Endothelial cell of umbilical vein (primary cell): ENCODE measurements around the gene DMRT1. TPM values are rescaled to one million over a fixed set of nuclear protein-coding genes. Genes with fewer than 3 reads are reported as not detected.

Source experiments
- BruUV-seq: library from RNA; stranded (reverse); fragments of 400-500 nt; replicated peaks from 2 replicates; lab custom pipeline; 2021; lab: Mats Ljungman, UMichigan
- CTCF ChIA-PET: fragments of 300-600, 350-600 bp; sonication (Branson Sonifier 250); formaldehyde crosslinking; loops from one replicate; lab custom pipeline; 2021; ENCODE audit warnings: antibody characterized with exemption, inconsistent platforms; lab: Charles Lee
- POLR2A ChIA-PET: fragments of 300-600, 350-600 bp; sonication (Branson Sonifier 250); formaldehyde crosslinking; loops from one replicate; lab custom pipeline; 2021; ENCODE audit warnings: antibody characterized with exemption, inconsistent platforms; lab: Charles Lee
- DNase-seq: peaks from one replicate; pipeline ENCODE4 v3.0.0-alpha.2; 2011; ENCODE audit warnings: low read depth, low spot score
- FAIRE-seq: peaks from 2 replicates; lab custom pipeline; 2011; peaks lifted over from hg19 to GRCh38; lab: Jason Lieb, UNC
- H2AFZ ChIP-seq: 2 replicates; pipeline ENCODE4 v1.6.0; 2012; ENCODE audit warnings: low read depth, low read length, control low read depth, inconsistent platforms
- H3K27ac ChIP-seq: 2 replicates; pipeline ENCODE4 v1.5.1; 2011; ENCODE audit warnings: low read depth, mild to moderate bottlenecking, control low read depth, low read length, moderate library complexity; ENCODE audit not compliant: insufficient read depth
- H3K27me3 ChIP-seq, 2 experiments: 2 replicates each; pipeline versions ENCODE4 v1.6.0 to v1.6.1; 2011; ENCODE audit warnings: low read length in 2 of 2, mixed read lengths in 1 of 2; ENCODE audit not compliant: control insufficient read depth in 2 of 2, insufficient read depth in 2 of 2
- H3K36me3 ChIP-seq, 2 experiments: 2 replicates in 1 of 2; 3 replicates in 1 of 2; pipeline ENCODE4 v1.5.1; 2011; ENCODE audit warnings: low read length in 2 of 2, mild to moderate bottlenecking in 1 of 2, moderate library complexity in 1 of 2; ENCODE audit not compliant: control insufficient read depth in 2 of 2, insufficient read depth in 2 of 2; ENCODE audit errors: extremely low read depth in 1 of 2
- H3K4me1 ChIP-seq: 3 replicates; pipeline ENCODE4 v1.5.1; 2011; ENCODE audit warnings: mild to moderate bottlenecking, low read length; ENCODE audit not compliant: control insufficient read depth, insufficient read depth; ENCODE audit errors: extremely low read depth
- H3K4me2 ChIP-seq: 2 replicates; pipeline ENCODE4 v1.6.1; 2011; ENCODE audit warnings: low read length, control low read depth, mixed read lengths; ENCODE audit not compliant: insufficient read depth
- H3K4me3 ChIP-seq, 3 experiments: fragments of 200-600 bp in 1 of 3; sonication (generic), shearing (Covaris generic) in 1 of 3; replicated peaks in 1 of 3; 2 replicates each; pipeline ENCODE4 v1.5.1; 2011 to 2016; ENCODE audit warnings: control low read depth in 3 of 3, low read length in 3 of 3, mild to moderate bottlenecking in 2 of 3, inconsistent platforms in 1 of 3, low read depth in 1 of 3, moderate library complexity in 1 of 3; ENCODE audit not compliant: insufficient read depth in 1 of 3
- H3K79me2 ChIP-seq: 2 replicates; pipeline ENCODE4 v1.6.0; 2012; ENCODE audit warnings: low read length, inconsistent platforms; ENCODE audit not compliant: control insufficient read depth, insufficient read depth
- H3K9ac ChIP-seq: replicated peaks from 2 replicates; pipeline ENCODE3; 2011; ENCODE audit warnings: low read length, control low read depth; ENCODE audit not compliant: insufficient read depth; ENCODE audit errors: extremely low read depth
- H3K9me1 ChIP-seq: replicated peaks from 3 replicates; pipeline ENCODE4 v1.6.0; 2011; ENCODE audit warnings: mild to moderate bottlenecking, low read length; ENCODE audit not compliant: control insufficient read depth, insufficient read depth; ENCODE audit errors: extremely low read depth
- H3K9me3 ChIP-seq: replicated peaks from 2 replicates; pipeline ENCODE4 v1.5.1; 2012; ENCODE audit warnings: low read length, inconsistent platforms; ENCODE audit not compliant: control insufficient read depth, insufficient read depth
- H4K20me1 ChIP-seq: replicated peaks from 2 replicates; pipeline ENCODE3; 2011; ENCODE audit warnings: mild to moderate bottlenecking, low read length; ENCODE audit not compliant: control insufficient read depth, insufficient read depth; ENCODE audit errors: extremely low read depth
- EZH2 ChIP-seq: IDR thresholded peaks from 2 replicates; pipeline ENCODE4 v1.6.1; 2012; ENCODE audit warnings: borderline replicate concordance, low read depth, mild to moderate bottlenecking, moderate library complexity, low read length, inconsistent platforms; ENCODE audit not compliant: severe bottlenecking
- GATA2 ChIP-seq: IDR thresholded peaks from 2 replicates; pipeline ENCODE4 v1.7.0; 2011; ENCODE audit warnings: low read depth, mild to moderate bottlenecking, moderate library complexity, mixed read lengths, low read length; ENCODE audit not compliant: insufficient read length, insufficient read depth
- JUN ChIP-seq: IDR thresholded peaks from 2 replicates; pipeline ENCODE4 v1.6.1; 2011; ENCODE audit warnings: borderline replicate concordance, low read depth; ENCODE audit not compliant: insufficient read length, insufficient read depth
- MYC ChIP-seq: IDR thresholded peaks from one replicate; pipeline ENCODE4 v1.6.1; 2011; ENCODE audit warnings: mild to moderate bottlenecking, low read depth, low read length
- POLR2A ChIP-seq: IDR thresholded peaks from 2 replicates; pipeline ENCODE4 v1.6.1; 2012; ENCODE audit warnings: low read depth, mild to moderate bottlenecking, control low read depth, low read length
- dilution Hi-C: fragments of 300-500 bp; cut with MboI; formaldehyde crosslinking; loops from one replicate; pipeline ENCODE4 v1.15.0; 2019; ENCODE audit warnings: low sequenced_read_pairs; ENCODE audit not compliant: extremely low pct_ligation_motif_present
- intact Hi-C: fragments of 100-400 bp; cut with micrococcal nuclease; formaldehyde crosslinking; loops from one replicate; pipeline ENCODE4 v1.10.0; 2022
- polyA plus RNA-seq, 4 experiments: library from polyadenylated mRNA; depleted of rRNA in 3 of 4; stranded (reverse) in 3 of 4; unstranded in 1 of 4; fragments of >200 nt; gene quantifications; 2 replicates each; pipeline versions ENCODE4 v1.2.1 to v1.2.3, GENCODE V29; 2011 to 2012; ENCODE audit warnings: missing spikeins in 1 of 4
- total RNA-seq: library from RNA; stranded (reverse); gene quantifications from 2 replicates; pipeline ENCODE4 v1.2.3, GENCODE V29; 2021
- TF ChIP-seq, protein P1 (sequence below), 2 donors: IDR thresholded peaks; 1 replicate in 1 of 2; 2 replicates in 1 of 2; pipeline ENCODE4 v1.5.1; 2011; ENCODE audit warnings: low read length in 2 of 2, mild to moderate bottlenecking in 2 of 2, moderate library complexity in 2 of 2, control low read depth in 1 of 2, inconsistent platforms in 1 of 2, low read depth in 1 of 2; ENCODE audit not compliant: insufficient read depth in 1 of 2; ENCODE audit errors: extremely low read depth in 1 of 2

Gene DMRT1
- total and polyA plus RNA-seq, 2 donors (not counting 3 experiments of a cell fraction or from before 2014, with no cell fraction given), result 0.08 to 0.20 TPM

DNA sequence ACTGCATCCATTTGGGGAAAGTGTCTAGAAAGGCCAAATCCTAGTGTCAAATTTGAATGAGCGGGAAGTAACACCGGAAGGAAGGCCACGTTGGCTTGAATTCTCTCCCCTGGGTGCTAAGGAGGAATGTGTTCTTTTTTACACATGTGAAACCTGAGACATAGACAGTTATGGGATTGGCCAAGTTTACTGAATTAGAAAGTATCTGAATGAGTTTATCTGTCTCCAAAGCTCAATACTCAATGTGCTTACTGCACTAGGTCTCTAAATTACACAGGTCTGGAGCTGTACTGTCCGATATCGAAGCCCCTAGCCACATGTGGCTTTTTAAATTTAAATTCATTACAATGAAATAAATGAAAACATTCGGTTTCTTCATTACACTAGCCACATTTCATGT, 6.0 kb downstream of the DMRT1 start:
- H2AFZ ChIP-seq, result no peak overlapping the region
- TF ChIP-seq POLR2A (no peak), EZH2 (no peak), GATA2 (no peak), JUN (no peak), MYC (no peak)
- TF ChIP-seq, protein P1, sequence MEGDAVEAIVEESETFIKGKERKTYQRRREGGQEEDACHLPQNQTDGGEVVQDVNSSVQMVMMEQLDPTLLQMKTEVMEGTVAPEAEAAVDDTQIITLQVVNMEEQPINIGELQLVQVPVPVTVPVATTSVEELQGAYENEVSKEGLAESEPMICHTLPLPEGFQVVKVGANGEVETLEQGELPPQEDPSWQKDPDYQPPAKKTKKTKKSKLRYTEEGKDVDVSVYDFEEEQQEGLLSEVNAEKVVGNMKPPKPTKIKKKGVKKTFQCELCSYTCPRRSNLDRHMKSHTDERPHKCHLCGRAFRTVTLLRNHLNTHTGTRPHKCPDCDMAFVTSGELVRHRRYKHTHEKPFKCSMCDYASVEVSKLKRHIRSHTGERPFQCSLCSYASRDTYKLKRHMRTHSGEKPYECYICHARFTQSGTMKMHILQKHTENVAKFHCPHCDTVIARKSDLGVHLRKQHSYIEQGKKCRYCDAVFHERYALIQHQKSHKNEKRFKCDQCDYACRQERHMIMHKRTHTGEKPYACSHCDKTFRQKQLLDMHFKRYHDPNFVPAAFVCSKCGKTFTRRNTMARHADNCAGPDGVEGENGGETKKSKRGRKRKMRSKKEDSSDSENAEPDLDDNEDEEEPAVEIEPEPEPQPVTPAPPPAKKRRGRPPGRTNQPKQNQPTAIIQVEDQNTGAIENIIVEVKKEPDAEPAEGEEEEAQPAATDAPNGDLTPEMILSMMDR (IDR thresholded peaks at IDR 0.05; ENCODE audit: extremely low read depth in 1 of 2, insufficient read depth in 1 of 2, low read depth in 1 of 2, low read length in 2 of 2), result no peak
- H3K36me3 ChIP-seq, result no peaks in the 10 kb centered on the region
- peaks cover 26 to 30% of the 10 kb centered on the region in 2 experiments for H3K27me3 ChIP-seq
- H3K4me1 ChIP-seq, result no peaks in the 10 kb centered on the region
- dilution Hi-C loops (no loop called here), intact Hi-C loops (no loop called here)
- no TSS peak for BruUV-seq
- H3K9me3 ChIP-seq, result no peaks in the 10 kb centered on the region
- H3K9me1 ChIP-seq, result no peaks in the 10 kb centered on the region
- H3K4me2 ChIP-seq, result no peak overlapping the region
- no peak overlapping the region for H3K9ac ChIP-seq
- H3K4me3 ChIP-seq, result no peak overlapping the region
- FAIRE-seq, result no peak
- H3K27ac ChIP-seq, result no peak overlapping the region
- no peaks in the 10 kb centered on the region for H3K79me2 ChIP-seq
- ChIA-PET POLR2A (no interaction called here), CTCF (no interaction called here)
- H4K20me1 ChIP-seq, result no peaks in the 10 kb centered on the region
- no peak for DNase-seq

DNA sequence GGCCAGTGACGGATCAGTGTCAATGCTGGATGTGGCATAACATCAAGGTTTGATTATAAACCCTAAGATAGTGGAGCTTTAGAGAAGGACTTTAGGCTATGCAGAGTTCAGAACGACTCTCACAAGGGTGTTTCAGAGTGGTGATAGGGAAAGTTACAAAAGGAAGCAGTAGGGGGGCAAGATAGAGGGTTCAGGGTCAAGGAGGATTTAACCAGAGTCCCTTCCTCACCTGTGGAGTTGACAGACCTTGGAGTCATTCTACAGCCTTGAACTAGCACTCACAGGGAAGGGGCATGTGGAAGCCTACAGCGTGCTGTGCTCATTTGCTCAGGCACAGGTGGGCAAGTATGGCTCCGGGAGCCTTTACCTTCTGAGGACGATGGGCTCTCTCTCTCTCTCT, 7.9 kb downstream of the DMRT1 start:
- H2AFZ ChIP-seq, result no peak overlapping the region
- intact Hi-C loops (no loop called here), dilution Hi-C loops (no loop called here)
- H3K9me3 ChIP-seq, result no peaks in the 10 kb centered on the region
- H3K9ac ChIP-seq, result no peak overlapping the region
- H3K4me1 ChIP-seq, result no peaks in the 10 kb centered on the region
- H3K9me1 ChIP-seq, result no peaks in the 10 kb centered on the region
- no peak overlapping the region for H3K27ac ChIP-seq
- no TSS peak for BruUV-seq
- CTCF ChIA-PET, result interaction anchor here (1.1 kb wide), 1 partner anchor 51 kb away, joined by 3 read pairs; no protein-coding TSS in a partner anchor
- H3K27me3 ChIP-seq, result peaks cover 11% of the 10 kb centered on the region in 2 experiments
- DNase-seq, result no peak
- FAIRE-seq, result no peak
- POLR2A ChIA-PET, result no interaction called here
- no peaks in the 10 kb centered on the region for H3K36me3 ChIP-seq
- no peak overlapping the region for H3K4me2 ChIP-seq
- TF ChIP-seq, protein P1 (IDR thresholded peaks at IDR 0.05; ENCODE audit: extremely low read depth in 1 of 2, insufficient read depth in 1 of 2, low read depth in 1 of 2, low read length in 2 of 2), result no peak
- TF ChIP-seq POLR2A, result no peak
- no peak overlapping the region for H3K4me3 ChIP-seq
- H3K79me2 ChIP-seq, result no peaks in the 10 kb centered on the region
- H4K20me1 ChIP-seq, result no peaks in the 10 kb centered on the region
